ENCODE measurements around the gene SLC16A7.

The SLC16A7 gene

GRCh38 chr12:59595883-59596540 lies at the start of gene SLC16A7:
SLC16A7 (plus strand) TSS chr12:59596029; CDS start chr12:59704802, 108,773 bp downstream.
- no peaks in the 10 kb centered on the region for H3K9me2 ChIP-seq (ENCODE audit: low read depth, low read length)
- H3K9ac ChIP-seq (ENCODE audit: low read length), result peak within 1 kb of the TSS; percentile 91
- peaks cover 17% of the 10 kb centered on the region; the same call in 1 of the 2 replicates for H3K36me3 ChIP-seq (ENCODE audit: insufficient read depth, low read length)
- peaks cover 5% of the 10 kb centered on the region; the same call in 1 of the 2 replicates for H3K79me2 ChIP-seq (ENCODE audit: insufficient read depth, low read length)
- H3K4me2 ChIP-seq (ENCODE audit: low read length), result peak within 1 kb of the TSS; percentile 100
- no peaks in the 10 kb centered on the region for H3K27me3 ChIP-seq (ENCODE audit: insufficient read depth, low read length)
- H3K4me1 ChIP-seq (ENCODE audit: insufficient read depth, low read length, severe bottlenecking), result peaks cover 23% of the 10 kb centered on the region
- no peaks in the 10 kb centered on the region for H3F3A ChIP-seq (ENCODE audit: insufficient read depth, low read length)
- TF ChIP-seq EZH2 (IDR thresholded peaks at IDR 0.05; ENCODE audit: borderline replicate concordance, low read length) (no peak), CTCF (IDR thresholded peaks at IDR 0.05; ENCODE audit: low read length) (peak; percentile 14; the same call in 1 of the 2 replicates)
- peak within 1 kb of the TSS; percentile 88 for H3K27ac ChIP-seq (ENCODE audit: low read depth, low read length, poor library complexity, severe bottlenecking)
- peak within 1 kb of the TSS; percentile 76 for H2AFZ ChIP-seq (ENCODE audit: low read length)
- no peaks in the 10 kb centered on the region for H4K20me1 ChIP-seq (ENCODE audit: insufficient read depth, low read length)
- no peaks in the 10 kb centered on the region for H3K9me3 ChIP-seq (ENCODE audit: low read length)
- peak within 1 kb of the TSS; percentile 77 for H3K4me3 ChIP-seq (ENCODE audit: low read depth, low read length, poor library complexity, severe bottlenecking)

- H3K9ac ChIP-seq (ENCODE audit: low read length), result no peak overlapping the region
- no peaks in the 10 kb centered on the region for H3K9me2 ChIP-seq (ENCODE audit: low read depth, low read length)
- H3K27me3 ChIP-seq (ENCODE audit: insufficient read depth, low read length), result no peaks in the 10 kb centered on the region
- no peak overlapping the region for H3K4me3 ChIP-seq (ENCODE audit: low read depth, low read length, poor library complexity, severe bottlenecking)
- no peaks in the 10 kb centered on the region for H3K79me2 ChIP-seq (ENCODE audit: insufficient read depth, low read length)
- no peak overlapping the region for H3K27ac ChIP-seq (ENCODE audit: low read depth, low read length, poor library complexity, severe bottlenecking)
- H2AFZ ChIP-seq (ENCODE audit: low read length), result no peak overlapping the region
- H3K4me2 ChIP-seq (ENCODE audit: low read length), result no peak overlapping the region
- TF ChIP-seq CTCF (IDR thresholded peaks at IDR 0.05; ENCODE audit: low read length) (no peak), EZH2 (IDR thresholded peaks at IDR 0.05; ENCODE audit: borderline replicate concordance, low read length) (no peak)
- no peaks in the 10 kb centered on the region for H3K9me3 ChIP-seq (ENCODE audit: low read length)
- H4K20me1 ChIP-seq (ENCODE audit: insufficient read depth, low read length), result no peaks in the 10 kb centered on the region
- no peaks in the 10 kb centered on the region for H3F3A ChIP-seq (ENCODE audit: insufficient read depth, low read length)
- no peaks in the 10 kb centered on the region for H3K36me3 ChIP-seq (ENCODE audit: insufficient read depth, low read length)
- no peaks in the 10 kb centered on the region for H3K4me1 ChIP-seq (ENCODE audit: insufficient read depth, low read length, severe bottlenecking)
Measured at GRCh38 chr12:59548930-59549329, 46.9 kb upstream of the SLC16A7 start.

- no peak overlapping the region for H3K4me2 ChIP-seq (ENCODE audit: low read length)
- no peak overlapping the region for H3K9ac ChIP-seq (ENCODE audit: low read length)
- no peaks in the 10 kb centered on the region for H3K4me1 ChIP-seq (ENCODE audit: insufficient read depth, low read length, severe bottlenecking)
- no peak overlapping the region for H2AFZ ChIP-seq (ENCODE audit: low read length)
- TF ChIP-seq CTCF (IDR thresholded peaks at IDR 0.05; ENCODE audit: low read length), result no peak
- TF ChIP-seq EZH2 (IDR thresholded peaks at IDR 0.05; ENCODE audit: borderline replicate concordance, low read length), result no peak
- H4K20me1 ChIP-seq (ENCODE audit: insufficient read depth, low read length), result no peaks in the 10 kb centered on the region
- no peaks in the 10 kb centered on the region for H3K27me3 ChIP-seq (ENCODE audit: insufficient read depth, low read length)
- no peaks in the 10 kb centered on the region for H3K79me2 ChIP-seq (ENCODE audit: insufficient read depth, low read length)
- H3K9me2 ChIP-seq (ENCODE audit: low read depth, low read length), result no peaks in the 10 kb centered on the region
- H3K4me3 ChIP-seq (ENCODE audit: low read depth, low read length, poor library complexity, severe bottlenecking), result no peak overlapping the region
- H3K9me3 ChIP-seq (ENCODE audit: low read length), result no peaks in the 10 kb centered on the region
- H3F3A ChIP-seq (ENCODE audit: insufficient read depth, low read length), result no peaks in the 10 kb centered on the region
- H3K27ac ChIP-seq (ENCODE audit: low read depth, low read length, poor library complexity, severe bottlenecking), result no peak overlapping the region
- no peaks in the 10 kb centered on the region for H3K36me3 ChIP-seq (ENCODE audit: insufficient read depth, low read length)
Measured at GRCh38 chr12:59559696-59560095, 36.1 kb upstream of the SLC16A7 start.
